NCI-H2029 treated with DMSO at 0.1 percent for 48 hours (cell line): ENCODE data around the gene TAS2R41.
"Not testable (repeated sequence)": the region's sequence is repeated elsewhere in the genome, so short reads cannot be mapped to it uniquely, and the experiment has no call there.

Experiments
- DNase-seq: peaks from one replicate; lab custom pipeline; 2025; lab: John Stamatoyannopoulos, UW

TAS2R41 gene

GRCh38 chr7:143456992-143457793, 20.5 kb upstream of the TAS2R41 start:
- no peak for DNase-seq

GRCh38 chr7:143458263-143458662, 19.4 kb upstream of the TAS2R41 start:
- no peak for DNase-seq

DNA sequence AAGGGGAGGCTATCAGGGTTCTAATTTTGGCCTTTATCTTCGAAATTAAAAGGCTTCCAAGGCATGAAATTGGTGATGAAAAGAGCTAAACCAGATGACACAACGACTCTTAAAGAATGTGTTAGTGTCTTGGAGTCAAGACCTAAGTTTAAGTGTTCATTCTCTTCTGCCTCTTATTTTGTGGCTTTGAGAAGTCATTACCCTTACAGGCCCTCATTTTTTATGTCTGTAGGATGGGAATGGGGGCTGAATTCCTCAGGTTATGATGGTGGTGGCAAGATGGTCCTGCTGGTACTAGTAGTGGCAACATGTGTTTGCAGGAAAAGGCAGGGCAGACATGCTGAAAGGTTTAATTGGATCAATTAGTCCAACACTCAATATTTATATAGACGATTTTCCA, 19.0 kb upstream of the TAS2R41 start:
- no peak for DNase-seq

GRCh38 chr7:143459359-143459758, 18.3 kb upstream of the TAS2R41 start:
- DNase-seq, result no peak

DNA sequence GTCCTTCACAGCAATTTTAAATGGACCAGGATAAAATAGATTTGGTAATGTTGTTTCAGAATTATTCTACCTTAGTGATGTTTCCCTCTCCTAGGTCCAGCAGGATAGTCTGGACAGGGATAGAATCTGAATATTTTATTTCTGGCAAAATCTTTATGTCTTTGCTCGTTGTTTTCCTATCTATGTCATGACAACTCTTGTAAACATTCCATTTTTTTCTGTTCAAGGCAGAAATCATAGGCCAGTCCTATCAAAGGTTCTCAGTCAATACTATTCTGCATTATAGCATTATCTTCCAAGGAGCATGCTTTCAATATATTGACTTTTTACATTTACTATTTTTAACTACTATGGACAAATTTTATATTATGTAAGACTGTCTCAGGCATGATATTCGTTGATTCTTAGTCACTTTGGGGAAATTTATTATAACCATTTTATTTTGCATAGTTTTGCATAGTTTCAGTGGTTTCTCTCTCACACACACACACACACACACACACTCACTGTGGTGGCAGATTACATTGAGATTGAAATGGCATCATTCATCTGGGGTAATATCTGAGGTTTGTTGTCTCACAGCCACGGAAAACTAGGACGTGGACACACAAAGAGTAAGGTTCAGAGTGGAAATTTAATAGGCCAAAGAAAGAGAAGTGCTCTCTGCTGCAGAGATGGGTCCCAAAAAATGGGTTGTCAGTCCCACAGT, 17.2 kb upstream of the TAS2R41 start:
- DNase-seq, result no peak

GRCh38 chr7:143462045-143462444, 15.6 kb upstream of the TAS2R41 start:
- DNase-seq, result no peak

DNA sequence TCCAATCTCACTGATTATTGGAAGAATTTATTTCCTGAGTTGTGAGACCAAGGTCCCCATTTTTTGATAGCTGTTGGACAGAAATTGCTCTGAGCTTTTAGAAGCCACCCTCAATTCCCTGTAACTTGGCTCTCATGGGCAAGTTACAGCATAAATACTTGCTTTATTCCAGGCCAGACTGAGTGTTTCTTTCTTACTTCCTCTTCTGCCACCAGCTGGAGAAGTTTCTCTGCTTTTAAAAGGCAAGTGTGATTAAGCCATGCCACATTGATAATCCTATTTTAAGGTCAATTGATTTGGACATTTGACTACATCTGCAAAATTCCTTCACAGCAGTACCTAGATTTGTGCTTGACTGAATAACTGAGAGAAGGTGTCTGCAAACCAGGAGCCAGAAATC, 14.1 kb upstream of the TAS2R41 start:
- no peak for DNase-seq

DNA sequence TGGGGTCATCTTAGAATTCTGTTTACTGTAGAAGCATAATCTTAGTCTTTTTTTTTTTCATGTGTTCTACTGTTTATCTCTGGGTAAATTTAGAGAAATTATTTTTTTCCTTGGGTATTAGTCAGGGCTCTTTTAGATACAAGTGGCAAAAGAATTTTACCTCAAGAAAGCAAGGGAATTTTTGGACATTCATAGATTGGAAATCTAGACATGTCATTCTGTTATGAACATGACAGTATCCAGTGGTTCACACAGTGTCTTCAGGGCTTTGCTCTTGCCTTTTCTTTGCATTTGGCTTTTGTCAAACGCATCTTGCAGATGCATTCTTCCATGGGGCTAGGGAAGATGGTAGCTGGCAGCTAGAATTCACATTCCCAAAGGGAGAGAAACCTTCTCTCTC, 13.7 kb upstream of the TAS2R41 start:
- DNase-seq, result no peak

DNA sequence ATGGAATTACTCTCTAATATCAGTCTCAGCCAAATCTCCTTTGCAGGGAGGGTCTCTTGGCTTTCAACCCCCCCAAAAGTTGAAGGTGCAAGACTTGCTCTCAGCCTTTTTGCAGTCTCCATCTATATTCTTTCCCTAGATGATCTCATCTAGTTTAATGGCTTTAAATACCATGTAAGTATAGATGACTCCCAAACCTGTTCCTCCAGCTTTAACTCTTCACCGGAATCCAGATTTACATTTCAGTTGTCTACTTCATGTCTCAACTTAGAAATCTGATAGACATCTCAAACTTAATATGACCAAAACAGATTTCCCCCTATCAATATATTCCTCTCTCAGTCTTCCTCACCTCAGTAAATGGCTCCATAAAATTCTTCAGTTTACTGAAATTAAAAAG, 9.9 kb upstream of the TAS2R41 start:
- no peak for DNase-seq

DNA sequence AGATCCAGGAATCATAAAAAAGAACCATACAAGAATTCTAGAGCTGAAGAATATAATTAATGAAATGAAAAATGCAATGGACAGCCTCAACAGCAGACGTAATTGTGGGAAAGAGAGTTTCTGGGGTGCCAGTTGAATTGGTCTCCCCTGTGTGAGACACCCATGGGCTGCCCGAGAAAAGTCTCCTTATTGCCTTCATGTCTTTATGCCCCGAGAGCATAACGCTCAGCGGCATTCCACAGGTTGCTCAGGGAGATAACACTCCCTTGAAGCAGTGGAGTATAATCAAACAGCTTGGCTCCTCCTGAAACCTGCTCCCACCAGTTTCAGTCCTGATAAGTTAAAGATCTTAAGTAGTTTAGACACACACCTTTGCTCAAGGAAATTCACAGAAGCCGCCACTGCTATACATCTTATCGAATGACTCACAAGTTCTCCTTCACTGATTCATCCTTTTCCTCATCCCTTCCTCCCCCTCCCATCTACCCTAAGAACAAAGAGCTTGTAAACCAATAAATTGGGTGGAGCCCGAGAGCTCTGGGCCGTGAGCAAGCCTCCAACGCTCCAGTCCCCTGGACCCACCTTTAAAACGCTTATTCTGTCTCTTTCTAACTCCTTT, 5.5 kb upstream of the TAS2R41 start:
- DNase-seq, result not testable (repeated sequence)

- no peak for DNase-seq
Measured at GRCh38 chr7:143479055-143479766, 1.5 kb downstream of the TAS2R41 start.

DNA sequence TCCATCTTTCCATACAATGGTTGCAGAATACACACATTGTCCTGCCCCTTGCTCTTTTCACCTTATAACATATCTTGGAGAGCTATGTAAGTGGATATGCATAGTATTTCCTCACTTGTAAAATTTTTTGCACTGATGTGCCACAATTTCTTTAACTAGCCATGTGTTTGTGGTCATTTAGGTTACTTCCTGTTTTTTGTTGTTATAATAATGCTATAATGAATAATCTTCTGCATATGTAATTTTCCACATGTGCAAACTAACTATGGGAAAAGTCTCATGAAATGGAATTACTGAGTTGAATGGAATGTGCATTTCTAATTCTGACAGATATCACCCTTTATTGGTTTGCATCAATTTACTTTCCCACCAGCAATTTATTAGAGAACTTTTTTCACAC, 2.8 kb downstream of the TAS2R41 start:
- DNase-seq, result no peak

DNA sequence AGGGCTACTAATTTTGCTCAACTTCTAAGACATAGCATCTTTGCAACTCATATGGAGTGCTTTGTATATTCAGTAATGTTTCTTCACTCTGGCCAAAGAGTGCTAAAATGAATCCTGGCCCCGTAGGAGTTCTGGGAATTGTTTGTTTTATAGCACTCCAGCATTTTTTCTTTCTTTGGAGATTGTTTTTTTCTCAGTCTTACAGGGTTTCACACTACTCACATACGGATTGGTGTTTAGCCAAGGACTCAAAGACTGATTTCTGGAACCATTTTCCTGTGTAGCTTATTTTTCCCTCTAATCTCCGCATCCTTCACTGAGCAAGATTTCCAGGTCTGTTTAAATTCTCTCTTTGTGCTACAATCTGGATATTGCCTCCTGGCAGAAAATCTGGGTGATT, 6.4 kb downstream of the TAS2R41 start:
- DNase-seq, result no peak

GRCh38 chr7:143485094-143485493, 7.4 kb downstream of the TAS2R41 start:
- DNase-seq, result no peak

DNA sequence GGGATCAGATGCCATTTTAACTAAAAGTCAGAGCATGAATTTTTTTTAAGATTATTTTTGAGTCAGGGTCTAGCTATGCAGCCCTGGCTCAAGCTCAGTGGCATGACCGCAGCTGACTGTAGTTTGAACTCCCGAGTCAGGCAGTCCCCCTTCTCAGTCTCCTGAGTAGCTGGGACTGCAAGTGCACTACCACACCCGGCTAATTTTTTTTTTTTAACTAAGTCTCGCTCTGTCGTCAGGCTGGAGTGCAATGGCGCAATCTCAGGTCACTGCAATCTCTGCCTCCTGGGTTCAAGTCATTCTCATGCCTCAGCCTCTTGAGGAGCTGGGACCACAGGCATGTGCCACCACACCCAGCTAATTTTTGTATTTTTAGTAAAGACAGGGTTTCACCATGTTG, 7.8 kb downstream of the TAS2R41 start:
- no peak for DNase-seq

- not testable (repeated sequence) for DNase-seq
Measured at GRCh38 chr7:143486266-143486665, 8.6 kb downstream of the TAS2R41 start.

- DNase-seq, result no peak
Measured at GRCh38 chr7:143487061-143487460, 9.4 kb downstream of the TAS2R41 start.

- DNase-seq, result no peak
Measured at GRCh38 chr7:143487566-143487965, 9.9 kb downstream of the TAS2R41 start.

DNA sequence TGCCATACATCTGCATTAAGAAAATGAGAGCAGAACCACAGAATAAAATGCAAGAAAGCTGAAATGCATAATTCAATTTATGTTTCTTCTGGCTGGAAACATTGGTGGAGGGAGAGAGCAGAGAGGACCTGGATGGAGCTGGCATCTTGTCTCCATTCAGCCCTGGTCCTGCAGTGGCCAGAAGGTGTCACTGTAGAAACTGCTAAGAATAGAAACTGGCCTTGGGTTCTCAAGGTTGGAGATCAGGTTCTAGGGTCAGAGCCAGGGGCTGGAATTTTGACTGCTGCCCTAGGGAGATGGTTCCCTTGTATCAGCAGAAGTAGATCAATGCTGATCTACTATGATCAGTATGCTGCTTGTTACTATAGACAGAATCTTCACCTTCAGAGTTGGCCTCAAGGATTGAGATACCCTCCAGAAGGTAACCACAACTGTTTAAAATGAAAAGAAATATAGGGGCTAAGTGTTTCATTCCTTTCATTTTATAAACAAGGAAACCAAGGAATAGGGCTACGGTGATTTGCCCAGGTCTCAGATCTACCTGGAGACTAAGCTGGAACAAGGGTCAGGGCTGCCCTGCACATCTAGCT, 13.1 kb downstream of the TAS2R41 start:
- DNase-seq, result no peak

DNA sequence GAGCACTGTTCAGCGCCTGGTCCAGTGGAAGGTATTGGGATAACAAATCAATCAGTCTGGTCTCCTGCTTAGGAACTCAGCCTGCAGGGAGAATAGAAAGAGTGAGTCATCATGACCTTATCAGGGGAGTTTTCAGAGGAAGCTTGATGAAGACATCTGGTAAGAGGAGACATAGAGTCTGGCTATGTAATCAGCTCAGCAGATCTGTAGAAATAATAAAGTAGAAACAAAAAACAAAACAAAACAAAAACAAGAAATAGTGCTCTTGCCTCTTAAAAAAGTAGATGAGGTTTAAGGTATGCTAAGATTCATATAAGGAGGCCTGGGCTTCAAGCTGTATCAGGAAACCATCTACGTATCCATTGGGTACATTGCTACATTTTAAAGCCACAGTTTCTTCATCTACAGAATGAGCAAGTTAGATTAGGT, 14.4 kb downstream of the TAS2R41 start:
- DNase-seq, result no peak

DNA sequence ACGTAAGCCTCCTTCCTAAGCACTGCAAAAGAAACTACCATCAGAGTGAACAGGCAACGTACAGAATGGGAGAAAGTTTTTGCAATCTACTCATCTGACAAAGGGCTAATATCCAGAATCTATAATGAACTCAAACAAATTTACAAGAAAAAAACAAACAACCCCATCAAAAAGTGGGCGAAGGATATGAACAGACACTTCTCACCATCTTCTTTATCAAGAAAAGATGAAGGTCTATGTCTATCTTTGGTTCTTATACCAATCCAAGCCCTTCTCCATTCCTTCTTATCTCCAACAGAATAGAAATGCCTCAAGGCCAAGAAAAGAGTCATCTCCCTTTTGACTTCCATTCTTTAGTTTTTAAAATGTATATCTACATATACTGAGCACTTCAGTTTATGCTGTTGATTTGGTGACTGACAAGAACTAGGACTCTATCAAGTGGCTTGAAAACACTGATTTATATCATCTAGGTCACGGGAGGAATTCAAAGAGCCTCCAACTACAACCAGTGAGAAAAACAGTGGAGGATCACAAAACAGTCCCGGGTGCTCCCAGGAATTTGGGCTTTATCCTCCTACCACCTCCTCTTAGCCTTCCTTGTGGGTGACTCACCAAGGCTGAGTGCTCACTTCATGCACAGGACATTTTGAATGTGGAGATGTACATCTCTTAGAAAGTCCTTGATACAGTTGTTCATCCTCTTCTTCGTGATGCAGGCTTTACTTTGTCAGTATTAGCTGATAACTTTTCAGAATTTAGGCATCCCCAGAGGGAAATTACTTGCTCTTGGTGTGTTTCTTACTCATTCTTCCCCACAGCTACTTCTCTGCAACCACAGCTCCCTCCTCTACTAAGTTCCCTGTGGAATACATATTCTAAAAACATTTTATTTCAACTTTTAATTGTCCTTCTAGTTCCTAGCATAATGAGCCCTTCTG, 15.4 kb downstream of the TAS2R41 start:
- DNase-seq, result no peak
